Loucy (cell line): Measurements from ENCODE around the gene FLOT2.

Source experiments
- H2AFZ ChIP-seq: fragments of 200-600 bp; sonication (generic); 2 replicates; pipeline ENCODE4 v1.6.0; 2016; ENCODE audit warnings: antibody characterized with exemption, mild to moderate bottlenecking, low read length, moderate library complexity
- H3F3A ChIP-seq: fragments of 200-600 bp; 2 replicates; pipeline ENCODE4 v1.6.0; 2016; ENCODE audit warnings: antibody characterized with exemption, low read depth, mild to moderate bottlenecking
- H3K27me3 ChIP-seq: fragments of 200-600 bp; sonication (generic); 2 replicates; pipeline ENCODE4 v1.6.1; 2014; ENCODE audit warnings: low read length, mild to moderate bottlenecking; ENCODE audit not compliant: insufficient read depth, poor library complexity, severe bottlenecking
- H3K36me3 ChIP-seq: fragments of 200-600 bp; sonication (generic); 2 replicates; pipeline ENCODE4 v1.6.1; 2016; ENCODE audit warnings: low read length; ENCODE audit not compliant: insufficient read depth
- H3K4me1 ChIP-seq: fragments of 200-600 bp; sonication (generic); 2 replicates; pipeline ENCODE4 v1.5.1; 2014; ENCODE audit warnings: low read length, mild to moderate bottlenecking; ENCODE audit not compliant: insufficient read depth, poor library complexity, severe bottlenecking
- H3K4me2 ChIP-seq: fragments of 200-600 bp; sonication (generic); 2 replicates; pipeline ENCODE4 v1.6.0; 2014; ENCODE audit warnings: antibody characterized with exemption, low read length, low read depth, mild to moderate bottlenecking; ENCODE audit not compliant: poor library complexity, severe bottlenecking
- H3K4me3 ChIP-seq: fragments of 200-600 bp; sonication (generic); 2 replicates; pipeline ENCODE4 v1.5.1; 2014; ENCODE audit warnings: low read length, mild to moderate bottlenecking, mixed read lengths; ENCODE audit not compliant: poor library complexity, severe bottlenecking
- H3K79me2 ChIP-seq: fragments of 200-600 bp; sonication (generic); 2 replicates; pipeline ENCODE4 v1.6.1; 2014; ENCODE audit warnings: low read length; ENCODE audit not compliant: insufficient read depth
- H3K9ac ChIP-seq: fragments of 200-600 bp; sonication (generic); 2 replicates; pipeline ENCODE4 v1.6.0; 2014; ENCODE audit warnings: mild to moderate bottlenecking, low read depth, low read length, moderate library complexity; ENCODE audit not compliant: poor library complexity, severe bottlenecking
- H3K9me2 ChIP-seq: fragments of 200-600 bp; sonication (generic); replicated peaks from 2 replicates; pipeline ENCODE4 v1.6.1; 2016; ENCODE audit warnings: low read depth, low read length, mixed read lengths
- H3K9me3 ChIP-seq: fragments of 200-600 bp; sonication (generic); 2 replicates; pipeline ENCODE4 v1.6.1; 2014; ENCODE audit warnings: mild to moderate bottlenecking, antibody characterized with exemption, low read length, low read depth; ENCODE audit not compliant: insufficient read depth
- H4K20me1 ChIP-seq: fragments of 200-600 bp; sonication (generic); 2 replicates; pipeline ENCODE4 v1.6.0; 2014; ENCODE audit warnings: antibody characterized with exemption, low read length, mild to moderate bottlenecking; ENCODE audit not compliant: insufficient read depth, poor library complexity, severe bottlenecking
- EZH2phosphoT487 ChIP-seq: fragments of 200-600 bp; IDR thresholded peaks from 2 replicates; pipeline ENCODE4 v1.6.1; 2018; ENCODE audit warnings: antibody characterized with exemption, mild to moderate bottlenecking, moderate library complexity, borderline replicate concordance
- TF ChIP-seq, protein P1 (sequence below): fragments of 200-600 bp; sonication (generic); conservative IDR thresholded peaks from 2 replicates; pipeline ENCODE4 v1.5.1; 2014; ENCODE audit warnings: mild to moderate bottlenecking, antibody characterized with exemption, low read length

The FLOT2 gene

DNA sequence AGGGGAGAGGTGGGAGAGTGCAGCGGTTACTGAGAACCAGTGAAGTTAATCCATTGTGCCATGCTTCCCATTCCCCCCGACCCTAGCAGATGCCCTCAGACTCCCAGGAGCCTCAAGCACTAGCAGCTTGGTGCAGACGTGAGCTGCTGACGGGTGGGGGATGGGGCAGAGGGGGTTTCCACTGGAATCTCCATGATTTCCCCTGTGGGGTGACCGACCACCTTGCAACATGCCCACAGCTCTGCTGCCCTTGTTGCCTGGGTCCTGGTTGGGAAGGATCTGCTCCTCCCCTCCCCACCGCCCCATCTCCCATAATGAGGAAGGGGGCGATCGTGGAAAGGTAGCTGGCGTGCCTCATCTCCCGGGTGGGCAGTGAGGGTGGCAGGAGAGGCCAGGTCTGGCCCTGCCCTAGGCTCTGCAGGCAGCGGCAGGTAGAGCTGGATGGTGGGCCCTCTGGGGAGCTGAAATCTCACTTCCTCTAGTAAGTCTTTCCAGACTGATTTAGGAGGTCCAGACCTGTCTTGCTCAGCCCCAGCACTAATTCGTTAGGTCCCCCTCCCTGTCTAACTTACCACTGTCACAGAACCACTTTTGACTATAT lies 9.6 kb downstream of the FLOT2 start:
- Histone ChIP-seq H3K9me3 (no peaks in the 10 kb centered on the region), H3K4me1 (peaks cover 13% of the 10 kb centered on the region), H2AFZ (no peak overlapping the region), H3K79me2 (peaks cover 12% of the 10 kb centered on the region), H4K20me1 (peaks cover 4% of the 10 kb centered on the region), H3K36me3 (no peaks in the 10 kb centered on the region), H3K27me3 (no peaks in the 10 kb centered on the region), H3K9ac (no peak overlapping the region), H3F3A (no peaks in the 10 kb centered on the region), H3K4me2 (no peak overlapping the region), H3K9me2 (no peaks in the 10 kb centered on the region), H3K4me3 (no peak overlapping the region)
- TF ChIP-seq, protein P1, sequence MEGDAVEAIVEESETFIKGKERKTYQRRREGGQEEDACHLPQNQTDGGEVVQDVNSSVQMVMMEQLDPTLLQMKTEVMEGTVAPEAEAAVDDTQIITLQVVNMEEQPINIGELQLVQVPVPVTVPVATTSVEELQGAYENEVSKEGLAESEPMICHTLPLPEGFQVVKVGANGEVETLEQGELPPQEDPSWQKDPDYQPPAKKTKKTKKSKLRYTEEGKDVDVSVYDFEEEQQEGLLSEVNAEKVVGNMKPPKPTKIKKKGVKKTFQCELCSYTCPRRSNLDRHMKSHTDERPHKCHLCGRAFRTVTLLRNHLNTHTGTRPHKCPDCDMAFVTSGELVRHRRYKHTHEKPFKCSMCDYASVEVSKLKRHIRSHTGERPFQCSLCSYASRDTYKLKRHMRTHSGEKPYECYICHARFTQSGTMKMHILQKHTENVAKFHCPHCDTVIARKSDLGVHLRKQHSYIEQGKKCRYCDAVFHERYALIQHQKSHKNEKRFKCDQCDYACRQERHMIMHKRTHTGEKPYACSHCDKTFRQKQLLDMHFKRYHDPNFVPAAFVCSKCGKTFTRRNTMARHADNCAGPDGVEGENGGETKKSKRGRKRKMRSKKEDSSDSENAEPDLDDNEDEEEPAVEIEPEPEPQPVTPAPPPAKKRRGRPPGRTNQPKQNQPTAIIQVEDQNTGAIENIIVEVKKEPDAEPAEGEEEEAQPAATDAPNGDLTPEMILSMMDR, result no peak
- no peak for TF ChIP-seq EZH2phosphoT487

DNA sequence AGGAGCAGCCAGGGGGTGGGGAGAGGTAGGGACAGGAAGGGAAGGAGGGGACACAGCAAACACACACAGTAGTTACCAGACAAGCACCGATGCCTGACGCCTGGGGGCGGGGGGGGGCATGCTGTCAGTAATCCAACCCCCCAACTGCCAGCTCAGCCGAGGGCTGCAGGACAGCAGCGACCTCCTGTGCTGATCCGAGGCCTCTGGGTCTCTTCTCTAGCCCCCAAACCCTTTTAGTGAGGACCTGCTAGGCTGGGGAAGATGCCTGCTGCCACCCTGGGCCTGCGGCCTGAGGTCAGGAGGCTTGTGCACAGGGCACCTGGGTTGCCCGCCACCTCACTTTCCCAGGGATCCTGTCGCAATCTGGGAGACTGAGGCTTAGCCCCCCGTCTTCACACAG lies 11.6 kb downstream of the FLOT2 start:
- H3K4me1 ChIP-seq, result no peaks in the 10 kb centered on the region
- H3K36me3 ChIP-seq, result peaks cover 17% of the 10 kb centered on the region; the same call in 1 of the 2 replicates
- H3K4me2 ChIP-seq, result no peak overlapping the region

DNA sequence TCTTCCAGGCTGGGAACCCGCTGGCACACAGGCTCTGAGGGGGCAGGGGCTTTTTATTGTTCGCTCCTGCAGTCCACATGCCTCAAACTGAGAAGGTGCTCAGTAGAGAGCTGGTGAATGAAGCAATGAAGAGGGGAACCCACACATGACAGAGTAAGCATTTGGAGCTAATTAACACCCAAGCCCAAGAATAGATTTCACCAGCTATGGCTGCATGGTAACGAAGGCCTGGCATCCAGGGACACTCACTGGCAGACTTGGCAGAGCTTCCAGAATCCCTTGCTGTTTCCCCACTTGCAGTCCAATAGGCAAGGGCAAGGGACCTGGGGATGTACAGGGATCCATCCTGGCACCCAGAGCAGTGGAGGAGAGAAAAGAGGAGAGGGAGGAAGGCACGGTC lies 12.2 kb downstream of the FLOT2 start:
- Histone ChIP-seq H3K4me1 (no peaks in the 10 kb centered on the region), H3K79me2 (no peaks in the 10 kb centered on the region), H3K9ac (no peak overlapping the region), H3K4me2 (no peak overlapping the region), H3K9me3 (no peaks in the 10 kb centered on the region), H2AFZ (no peak overlapping the region), H3F3A (no peaks in the 10 kb centered on the region), H3K36me3 (peaks cover 22% of the 10 kb centered on the region; the same call in 1 of the 2 replicates), H3K27me3 (no peaks in the 10 kb centered on the region), H3K9me2 (no peaks in the 10 kb centered on the region), H4K20me1 (no peaks in the 10 kb centered on the region), H3K4me3 (no peak overlapping the region)
- no peak for TF ChIP-seq EZH2phosphoT487
- TF ChIP-seq, protein P1, result no peak

More for the DNA sequence above, 11.6 kb downstream of the FLOT2 start:
- no peaks in the 10 kb centered on the region for H3K27me3 ChIP-seq
- no peaks in the 10 kb centered on the region for H4K20me1 ChIP-seq
- H3K9me3 ChIP-seq, result no peaks in the 10 kb centered on the region
- no peak overlapping the region for H2AFZ ChIP-seq
- H3K9me2 ChIP-seq, result no peaks in the 10 kb centered on the region
- H3K4me3 ChIP-seq, result no peak overlapping the region
- no peaks in the 10 kb centered on the region for H3K79me2 ChIP-seq
- no peaks in the 10 kb centered on the region for H3F3A ChIP-seq
- TF ChIP-seq EZH2phosphoT487, result no peak
- TF ChIP-seq, protein P1, result no peak
- no peak overlapping the region for H3K9ac ChIP-seq
